ENCODE measurements around the gene PBX3.

PBX3 gene

DNA sequence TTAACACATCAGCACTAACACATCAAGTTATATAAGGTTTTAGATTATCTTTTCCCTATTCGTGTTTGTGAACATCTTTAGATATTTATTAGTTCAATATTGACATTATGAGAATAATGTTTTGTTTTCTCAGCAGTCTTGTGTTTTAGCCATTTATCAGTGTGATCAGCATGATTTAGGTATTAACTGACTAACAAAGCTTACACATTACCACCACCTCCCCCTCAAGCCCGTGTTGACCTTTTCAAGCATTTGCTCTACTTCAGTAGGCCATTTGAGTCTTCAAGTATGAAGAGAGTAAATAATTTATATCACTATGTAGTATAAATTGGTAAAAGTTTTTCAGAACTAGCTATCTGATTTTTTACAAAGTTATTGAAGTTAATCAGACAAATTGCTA, 6.9 kb downstream of the PBX3 start:
- no peak overlapping the region for H3K27ac ChIP-seq
- intact Hi-C loops (cut with DNase I; ENCODE audit: low total_unique reads) = no loop called here
- H3K27me3 ChIP-seq = no peaks in the 10 kb centered on the region
- H3K9me3 ChIP-seq = no peaks in the 10 kb centered on the region
- no peak for TF ChIP-seq CTCF (IDR thresholded peaks at IDR 0.05)
- no peaks in the 10 kb centered on the region for H3K36me3 ChIP-seq
- H3K4me3 ChIP-seq = no peak overlapping the region
- DNase-seq = no peak
- H3K4me1 ChIP-seq = peaks cover 0 to 27% (median 3%) of the 10 kb centered on the region in 4 donors

DNA sequence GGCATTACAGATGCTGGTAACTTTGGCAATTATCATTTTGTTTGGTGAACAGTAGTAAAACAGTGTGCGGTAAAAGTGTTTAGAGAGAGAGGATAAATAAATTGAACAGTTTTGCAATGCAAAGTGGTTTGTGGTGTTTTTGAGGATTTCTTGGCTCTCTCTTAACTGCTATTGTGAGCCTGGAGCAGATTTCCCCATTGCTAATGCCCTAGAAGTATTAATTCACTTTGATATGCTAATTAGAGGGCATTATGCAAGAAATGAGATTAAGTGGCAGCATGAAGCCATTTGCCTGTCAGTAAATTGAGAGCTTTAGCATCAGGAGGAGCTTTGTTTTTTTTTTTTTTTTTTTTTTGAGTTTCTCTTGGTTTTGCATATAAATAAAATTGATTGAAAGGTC, 8.2 kb downstream of the PBX3 start:
- intact Hi-C loops (cut with DNase I; ENCODE audit: low total_unique reads) = no loop called here
- H3K36me3 ChIP-seq = no peaks in the 10 kb centered on the region
- peaks cover 0 to 16% (median 4%) of the 10 kb centered on the region in 4 donors for H3K4me1 ChIP-seq
- H3K4me3 ChIP-seq = no peak overlapping the region
- H3K9me3 ChIP-seq = no peaks in the 10 kb centered on the region
- no peaks in the 10 kb centered on the region for H3K27me3 ChIP-seq
- no peak for DNase-seq
- H3K27ac ChIP-seq = no peak overlapping the region
- TF ChIP-seq CTCF (IDR thresholded peaks at IDR 0.05) = no peak

GRCh38 chr9:125756518-125756917, 9.3 kb downstream of the PBX3 start:
- DNase-seq = no peak
- Histone ChIP-seq H3K9me3 (no peaks in the 10 kb centered on the region), H3K4me3 (no peak overlapping the region), H3K27ac (no peak overlapping the region), H3K36me3 (no peaks in the 10 kb centered on the region), H3K4me1 (peaks cover 0 to 9% (median 3%) of the 10 kb centered on the region in 4 donors), H3K27me3 (no peaks in the 10 kb centered on the region)
- intact Hi-C loops (cut with DNase I; ENCODE audit: low total_unique reads) = no loop called here
- TF ChIP-seq CTCF (IDR thresholded peaks at IDR 0.05) = no peak

DNA sequence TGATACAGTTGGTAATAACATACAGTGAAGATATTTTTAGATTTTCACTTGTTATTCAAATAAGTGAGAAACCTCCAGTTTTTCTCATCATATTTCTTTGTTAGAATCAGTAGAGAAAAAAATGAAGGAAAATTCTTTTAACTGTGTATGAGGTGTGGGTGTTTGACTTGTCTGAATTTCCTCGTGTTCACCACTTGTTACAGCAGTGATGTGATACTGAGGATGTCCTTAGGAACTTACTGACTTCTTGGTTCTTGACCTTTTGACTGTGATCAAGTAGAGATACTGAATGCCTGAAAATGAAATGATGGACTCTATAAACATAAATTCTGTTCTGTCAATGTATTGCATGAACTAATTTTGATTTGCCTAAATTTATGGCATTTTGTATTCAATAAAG, 10.7 kb downstream of the PBX3 start:
- no peak for TF ChIP-seq CTCF (IDR thresholded peaks at IDR 0.05)
- H3K4me1 ChIP-seq = peaks cover 0 to 7% (median 2%) of the 10 kb centered on the region in 4 donors
- no peaks in the 10 kb centered on the region for H3K36me3 ChIP-seq
- no peak overlapping the region for H3K4me3 ChIP-seq
- intact Hi-C loops (cut with DNase I; ENCODE audit: low total_unique reads) = no loop called here
- H3K27me3 ChIP-seq = no peaks in the 10 kb centered on the region
- H3K27ac ChIP-seq = no peak overlapping the region
- H3K9me3 ChIP-seq = no peaks in the 10 kb centered on the region
- no peak for DNase-seq

DNA sequence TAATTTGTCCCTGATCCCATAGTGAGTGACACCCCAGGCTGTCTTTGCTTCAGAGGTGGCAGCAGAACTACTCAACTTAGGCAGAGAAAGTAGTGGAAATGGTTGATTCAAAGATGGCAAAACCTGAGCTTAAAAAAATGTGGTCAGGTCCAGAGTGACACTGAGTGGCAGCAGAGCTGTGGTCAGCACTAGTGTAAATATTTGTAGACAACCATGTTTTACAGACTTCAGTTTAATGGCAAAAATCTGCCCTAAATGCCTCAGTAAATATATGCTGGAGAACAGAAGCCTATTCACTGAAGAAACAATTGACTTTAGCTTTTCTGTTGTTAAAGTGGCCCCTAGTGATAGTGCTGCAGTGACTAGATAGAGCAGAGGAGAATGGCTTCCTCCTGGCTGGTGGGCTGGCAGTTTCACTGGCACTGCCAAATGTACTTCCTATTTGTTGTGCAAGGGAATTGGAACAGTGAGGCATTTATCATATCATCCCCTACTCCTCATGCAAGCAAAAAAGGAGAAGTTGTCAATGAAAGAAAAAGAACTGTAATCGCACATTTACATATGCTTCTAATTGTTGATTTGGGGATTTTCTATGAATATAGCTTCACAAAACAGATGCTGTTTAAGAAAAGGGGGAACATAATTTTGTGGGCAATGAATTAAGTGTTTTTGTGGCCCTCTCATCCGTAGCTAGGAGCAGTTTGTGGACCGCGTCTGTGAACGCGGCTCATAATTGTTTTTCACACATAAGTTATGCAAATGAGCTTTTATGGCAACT, 12.0 kb downstream of the PBX3 start:
- Histone ChIP-seq H3K4me1 (peaks cover 0 to 7% (median 2%) of the 10 kb centered on the region in 4 donors), H3K27me3 (no peaks in the 10 kb centered on the region), H3K36me3 (no peaks in the 10 kb centered on the region), H3K4me3 (peak overlapping the region in 1 of 2 donors; percentile 10), H3K9me3 (no peaks in the 10 kb centered on the region), H3K27ac (no peak overlapping the region)
- TF ChIP-seq CTCF (IDR thresholded peaks at IDR 0.05) = no peak
- peak in 1 of 2 donors; percentile 40 for DNase-seq
- intact Hi-C loops (cut with DNase I; ENCODE audit: low total_unique reads) = no loop called here
